Ovary (tissue), 9 donors: ENCODE results near the gene CHST13. TPM values are rescaled to one million over a fixed set of nuclear protein-coding genes. Genes with fewer than 3 reads are reported as not detected.

Source experiments
- DNase-seq, 5 donors: peaks; one replicate each; pipeline ENCODE4 v3.0.0-alpha.2; 2019 to 2020
- H3K27ac ChIP-seq, 2 donors: fragments of 200-600 bp; one replicate each; pipeline versions ENCODE4 v1.5.1 to v1.8.0; 2019 to 2022
- H3K27me3 ChIP-seq: fragments of 200-600 bp; one replicate; pipeline ENCODE4 v1.8.0; 2022
- H3K36me3 ChIP-seq: fragments of 200-600 bp; sonication (generic); one replicate; pipeline ENCODE4 v1.5.1; 2019
- H3K4me1 ChIP-seq: one replicate; pipeline ENCODE4 v1.8.1; 2013; ENCODE audit warnings: mild to moderate bottlenecking, moderate library complexity; ENCODE audit not compliant: insufficient read depth
- H3K4me3 ChIP-seq: fragments of 200-600 bp; sonication (generic); one replicate; pipeline ENCODE4 v1.5.1; 2017
- H3K9me3 ChIP-seq, 2 donors: fragments of 200-600 bp in 1 of 2; sonication (generic) in 1 of 2; one replicate each; pipeline versions ENCODE4 v1.5.1 to v1.8.1; 2013 to 2019; ENCODE audit warnings: mild to moderate bottlenecking in 1 of 2, moderate library complexity in 1 of 2
- EP300 ChIP-seq: sonication (generic); formaldehyde crosslinking; IDR thresholded peaks from one replicate; pipeline ENCODE4 v1.6.1; 2017; ENCODE audit warnings: antibody characterized with exemption
- POLR2A ChIP-seq: fragments of 450-650 bp; IDR thresholded peaks from one replicate; pipeline ENCODE4 v1.6.1; 2017; ENCODE audit warnings: antibody characterized with exemption, mild to moderate bottlenecking, moderate library complexity
- whole genome bisulfite sequencing, 3 donors: extraction: QIAGEN DNeasy Blood & Tissue Kit in 1 of 3; methylation state at CpG; one replicate each; pipeline versions ENCODE4 v1.1.5 to v1.1.7; 2013 to 2017; 5-methylcytosine and 5-hydroxymethylcytosine counted together
- intact Hi-C, 4 donors: fragments of 100-400 bp; cut with DNase I; formaldehyde crosslinking; loops; one replicate each; pipeline versions ENCODE4 v1.11.0 to v1.15.1; 2022 to 2023
- polyA plus RNA-seq, 2 donors: library from polyadenylated mRNA; stranded (reverse); fragments of 200-250 nt in 1 of 2; fragments of 350-450 nt in 1 of 2; fragmentation: Illumina TruSeq in 1 of 2; extraction: RNeasy Lipid Tissue Mini Kit (QIAGEN cat#74804) in 1 of 2; gene quantifications; one replicate each; pipeline ENCODE4 v1.2.3, GENCODE V29; 2013 to 2014
- total RNA-seq, 7 donors: library from RNA; depleted of rRNA in 2 of 7; stranded (reverse); fragments of >200 nt in 2 of 7; fragmentation: NEBNext Ultra II Directional in 3 of 7; extraction: Animal tissue kit (Norgen Biotek cat#: 25700) in 3 of 7; gene quantifications; one replicate each; pipeline versions ENCODE4 v1.1.0 to v1.2.4, GENCODE V29; 2016 to 2023
- TF ChIP-seq, protein P1 (sequence below), 3 donors: fragments of 450-650 bp in 2 of 3; fragments of 200-600 bp in 1 of 3; IDR thresholded peaks; one replicate each; pipeline versions ENCODE4 v1.5.1 to v1.8.0; 2016 to 2022; ENCODE audit warnings: antibody characterized with exemption in 3 of 3, mild to moderate bottlenecking in 1 of 3
- donor health status: DM: no; HTN: no; CAD: no; lungs with moderate emphysema.
- donor health status: DM: no; HTN: no; CAD: no.
- donor health status: Bipolar disorder and iron deficiency.
- donor health status: DM: yes; HTN: yes; CAD: no.
- donor health status: DM: no; HTN: no; CAD: no.
- donor health status: DM: yes; HTN: yes; CAD: no.

The CHST13 gene
- total and polyA plus RNA-seq, 9 donors, result 0.12 to 0.87 (median 0.31) TPM; not detected in 4

- Histone ChIP-seq H3K27ac (no peak overlapping the region), H3K4me3 (no peak overlapping the region), H3K27me3 (no peaks in the 10 kb centered on the region), H3K36me3 (no peaks in the 10 kb centered on the region), H3K9me3 (no peaks in the 10 kb centered on the region), H3K4me1 (no peaks in the 10 kb centered on the region)
- intact Hi-C loops, result no loop called here
- WGBS, 3 donors, result 84 to 88% (median 87%) methylated on average over 9 of the region's 9 CpGs
- DNase-seq, result no peak
- no peak for TF ChIP-seq POLR2A
- TF ChIP-seq, protein P1, sequence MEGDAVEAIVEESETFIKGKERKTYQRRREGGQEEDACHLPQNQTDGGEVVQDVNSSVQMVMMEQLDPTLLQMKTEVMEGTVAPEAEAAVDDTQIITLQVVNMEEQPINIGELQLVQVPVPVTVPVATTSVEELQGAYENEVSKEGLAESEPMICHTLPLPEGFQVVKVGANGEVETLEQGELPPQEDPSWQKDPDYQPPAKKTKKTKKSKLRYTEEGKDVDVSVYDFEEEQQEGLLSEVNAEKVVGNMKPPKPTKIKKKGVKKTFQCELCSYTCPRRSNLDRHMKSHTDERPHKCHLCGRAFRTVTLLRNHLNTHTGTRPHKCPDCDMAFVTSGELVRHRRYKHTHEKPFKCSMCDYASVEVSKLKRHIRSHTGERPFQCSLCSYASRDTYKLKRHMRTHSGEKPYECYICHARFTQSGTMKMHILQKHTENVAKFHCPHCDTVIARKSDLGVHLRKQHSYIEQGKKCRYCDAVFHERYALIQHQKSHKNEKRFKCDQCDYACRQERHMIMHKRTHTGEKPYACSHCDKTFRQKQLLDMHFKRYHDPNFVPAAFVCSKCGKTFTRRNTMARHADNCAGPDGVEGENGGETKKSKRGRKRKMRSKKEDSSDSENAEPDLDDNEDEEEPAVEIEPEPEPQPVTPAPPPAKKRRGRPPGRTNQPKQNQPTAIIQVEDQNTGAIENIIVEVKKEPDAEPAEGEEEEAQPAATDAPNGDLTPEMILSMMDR (IDR thresholded peaks at IDR 0.05), result no peak
- TF ChIP-seq EP300, result no peak
Observed at GRCh38 chr3:126569390-126569975, 45.5 kb downstream of the CHST13 start.

DNA sequence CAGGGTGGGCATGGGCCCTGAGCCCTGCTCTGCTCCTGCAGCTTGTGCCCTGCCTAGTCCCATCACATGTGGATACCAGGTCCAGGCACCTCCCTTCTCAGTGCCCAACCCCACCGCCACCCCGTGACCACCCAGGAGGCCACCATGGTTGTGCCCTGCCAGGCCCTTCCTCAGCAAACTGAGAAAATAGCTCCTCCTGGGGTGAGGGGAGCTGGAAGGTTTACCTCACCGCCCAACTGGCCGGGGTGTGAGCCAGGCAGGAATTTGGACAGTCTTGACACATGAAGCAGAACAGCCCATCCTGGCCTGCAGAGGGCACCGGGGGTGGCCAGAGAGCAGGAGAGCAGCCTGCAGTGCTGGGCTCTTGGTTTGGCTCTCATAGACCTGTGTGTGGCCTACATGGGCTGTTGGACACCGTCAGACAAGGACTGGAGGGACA is 46.2 kb downstream of the CHST13 start:
- intact Hi-C loops, result no loop called here
- H3K27ac ChIP-seq, result no peak overlapping the region
- TF ChIP-seq EP300 (no peak), POLR2A (no peak)
- TF ChIP-seq, protein P1 (IDR thresholded peaks at IDR 0.05), result no peak

GRCh38 chr3:126571078-126571477 is 47.1 kb downstream of the CHST13 start:
- Histone ChIP-seq H3K4me1 (no peaks in the 10 kb centered on the region), H3K4me3 (no peak overlapping the region), H3K27me3 (no peaks in the 10 kb centered on the region), H3K27ac (no peak overlapping the region), H3K36me3 (no peaks in the 10 kb centered on the region), H3K9me3 (no peaks in the 10 kb centered on the region)
- DNase-seq, result no peak
- intact Hi-C loops, result no loop called here
- 88 to 93% (median 89%) methylated on average over 4 to 7 of the region's 7 CpGs for WGBS, 3 donors
- TF ChIP-seq, protein P1 (IDR thresholded peaks at IDR 0.05), result no peak
- TF ChIP-seq POLR2A (no peak), EP300 (no peak)

More for the DNA sequence above, 46.2 kb downstream of the CHST13 start:
- no peaks in the 10 kb centered on the region for H3K4me1 ChIP-seq
- H3K9me3 ChIP-seq, result no peaks in the 10 kb centered on the region
- H3K36me3 ChIP-seq, result no peaks in the 10 kb centered on the region
- H3K4me3 ChIP-seq, result no peak overlapping the region
- 67 to 80% (median 71%) methylated on average over 6 of the region's 6 CpGs for WGBS, 3 donors
- DNase-seq, result no peak
- H3K27me3 ChIP-seq, result no peaks in the 10 kb centered on the region

GRCh38 chr3:126573492-126574117 is 49.6 kb downstream of the CHST13 start:
- no peaks in the 10 kb centered on the region for H3K27me3 ChIP-seq
- no peak overlapping the region for H3K27ac ChIP-seq
- DNase-seq, result no peak
- H3K9me3 ChIP-seq, result no peaks in the 10 kb centered on the region
- H3K36me3 ChIP-seq, result no peaks in the 10 kb centered on the region
- WGBS, 3 donors, result 84 to 88% (median 86%) methylated on average over 15 of the region's 15 CpGs
- no peak overlapping the region for H3K4me3 ChIP-seq
- intact Hi-C loops, result no loop called here
- TF ChIP-seq, protein P1 (IDR thresholded peaks at IDR 0.05), result no peak
- TF ChIP-seq POLR2A (no peak), EP300 (no peak)
- no peaks in the 10 kb centered on the region for H3K4me1 ChIP-seq
